Fibroblast of mammary gland (primary cell): ENCODE measurements around the gene SMDT1.

ENCODE experiments used
- DNase-seq: peaks from one replicate; pipeline ENCODE4 v3.0.0-alpha.2; 2010; ENCODE audit warnings: low read depth
- H3K4me3 ChIP-seq: 2 replicates; pipeline ENCODE4 v1.5.1; 2011; ENCODE audit warnings: low read depth, mild to moderate bottlenecking, low read length, moderate library complexity; ENCODE audit not compliant: control insufficient read depth
- TF ChIP-seq, protein P1 (sequence below): conservative IDR thresholded peaks from 2 replicates; pipeline ENCODE4 v1.5.1; 2011; ENCODE audit warnings: low read depth, low read length, inconsistent platforms; ENCODE audit not compliant: control insufficient read depth, insufficient read depth

The SMDT1 gene

GRCh38 chr22:42065438-42066125 is 13.9 kb upstream of the SMDT1 start:
- TF ChIP-seq, protein P1, sequence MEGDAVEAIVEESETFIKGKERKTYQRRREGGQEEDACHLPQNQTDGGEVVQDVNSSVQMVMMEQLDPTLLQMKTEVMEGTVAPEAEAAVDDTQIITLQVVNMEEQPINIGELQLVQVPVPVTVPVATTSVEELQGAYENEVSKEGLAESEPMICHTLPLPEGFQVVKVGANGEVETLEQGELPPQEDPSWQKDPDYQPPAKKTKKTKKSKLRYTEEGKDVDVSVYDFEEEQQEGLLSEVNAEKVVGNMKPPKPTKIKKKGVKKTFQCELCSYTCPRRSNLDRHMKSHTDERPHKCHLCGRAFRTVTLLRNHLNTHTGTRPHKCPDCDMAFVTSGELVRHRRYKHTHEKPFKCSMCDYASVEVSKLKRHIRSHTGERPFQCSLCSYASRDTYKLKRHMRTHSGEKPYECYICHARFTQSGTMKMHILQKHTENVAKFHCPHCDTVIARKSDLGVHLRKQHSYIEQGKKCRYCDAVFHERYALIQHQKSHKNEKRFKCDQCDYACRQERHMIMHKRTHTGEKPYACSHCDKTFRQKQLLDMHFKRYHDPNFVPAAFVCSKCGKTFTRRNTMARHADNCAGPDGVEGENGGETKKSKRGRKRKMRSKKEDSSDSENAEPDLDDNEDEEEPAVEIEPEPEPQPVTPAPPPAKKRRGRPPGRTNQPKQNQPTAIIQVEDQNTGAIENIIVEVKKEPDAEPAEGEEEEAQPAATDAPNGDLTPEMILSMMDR: no peak
- DNase-seq: no peak
- no peak overlapping the region for H3K4me3 ChIP-seq

DNA sequence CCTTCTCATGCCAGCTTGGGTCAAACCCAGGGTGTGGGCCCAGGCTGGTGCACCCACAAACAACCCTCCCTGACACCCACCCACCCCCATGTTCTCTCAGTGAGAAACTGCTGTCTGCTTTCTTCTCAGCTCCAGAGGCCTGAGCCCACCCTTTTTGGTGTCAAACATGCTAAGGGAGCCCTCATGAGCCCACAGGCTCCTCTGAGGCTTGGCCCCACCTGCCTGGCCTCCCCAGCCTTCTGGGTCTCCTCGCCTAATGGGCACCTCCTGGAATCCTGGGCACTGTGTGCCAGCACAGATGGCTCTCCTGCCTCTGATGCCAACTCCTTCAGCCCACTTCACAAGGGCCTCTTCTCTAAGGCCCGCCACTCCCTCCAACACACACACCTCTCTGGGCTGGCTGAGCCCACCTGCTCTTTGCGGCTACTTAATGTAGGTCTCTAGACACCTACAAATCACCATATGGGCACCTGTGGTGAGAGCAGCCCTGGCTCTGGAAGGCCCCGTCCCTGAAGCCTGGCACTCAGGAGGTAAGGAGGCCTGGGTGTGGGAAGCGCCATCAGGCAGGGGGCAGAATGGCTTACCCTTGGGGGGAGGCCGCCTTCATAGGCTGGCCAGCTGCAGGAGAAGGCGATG is 13.3 kb upstream of the SMDT1 start:
- TF ChIP-seq, protein P1: no peak
- no peak overlapping the region for H3K4me3 ChIP-seq
- DNase-seq: no peak

- no peak for DNase-seq
- no peak overlapping the region for H3K4me3 ChIP-seq
- TF ChIP-seq, protein P1: no peak
These were observed 12.6 kb upstream of the SMDT1 start for GRCh38 chr22:42066937-42067336.

DNA sequence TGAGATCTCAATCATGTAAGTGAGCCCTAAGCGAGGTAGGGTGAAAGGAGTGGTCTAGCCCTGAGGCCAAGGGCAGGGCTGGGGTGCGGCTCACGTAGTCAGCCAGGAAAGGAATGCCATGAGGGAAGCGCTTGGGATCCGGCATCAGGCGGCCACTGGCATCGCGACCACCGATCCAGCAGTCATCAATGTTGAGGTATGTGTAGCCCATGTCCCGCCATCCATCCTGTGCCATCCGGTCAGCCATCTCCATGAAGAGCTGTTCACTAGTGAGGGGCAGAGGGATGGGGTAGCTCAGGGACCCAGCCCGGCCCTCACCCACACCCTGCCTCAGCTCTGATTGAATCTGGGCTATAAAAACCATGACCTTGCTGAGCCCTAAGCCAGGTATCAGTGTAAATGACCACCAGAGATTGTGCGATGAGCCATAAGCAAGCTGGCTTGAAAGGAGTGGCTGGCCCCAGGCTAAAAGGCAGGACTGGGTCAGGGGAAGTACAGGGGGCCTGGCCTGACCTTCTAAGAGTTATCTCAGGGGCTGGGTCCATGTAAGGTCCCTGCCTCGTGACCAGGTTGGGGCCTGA is 11.7 kb upstream of the SMDT1 start:
- TF ChIP-seq, protein P1: no peak
- H3K4me3 ChIP-seq: no peak overlapping the region
- DNase-seq: no peak

DNA sequence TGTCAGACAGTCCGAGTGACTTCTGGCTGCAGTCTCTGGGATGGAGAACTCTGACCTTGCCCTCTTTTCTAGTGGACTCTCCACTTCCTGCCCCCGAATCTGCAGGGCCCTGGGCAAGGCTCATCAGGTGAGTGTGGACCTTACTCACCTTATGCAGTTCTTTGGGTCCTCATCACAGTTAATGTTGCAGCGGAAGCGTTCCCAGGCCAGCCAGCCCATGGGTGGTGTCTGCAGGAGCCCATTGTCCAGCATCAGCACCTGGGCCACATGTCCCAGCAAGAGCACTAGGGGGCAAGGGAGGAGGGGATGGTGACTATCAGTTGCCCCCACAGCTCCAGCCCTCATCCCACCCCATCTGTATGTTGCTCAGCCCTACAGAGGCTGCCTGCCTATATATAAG is 11.2 kb upstream of the SMDT1 start:
- TF ChIP-seq, protein P1: no peak
- no peak for DNase-seq
- no peak overlapping the region for H3K4me3 ChIP-seq

- peak overlapping the region; percentile 60 for H3K4me3 ChIP-seq
- no peak for DNase-seq
- TF ChIP-seq, protein P1: no peak
These were observed 9.5 kb upstream of the SMDT1 start for GRCh38 chr22:42069801-42070516.
